Suppressor macrophage (primary cell): ENCODE results near the gene CASTOR2.
"Not testable (repeated sequence)": the region's sequence is repeated elsewhere in the genome, so short reads cannot be mapped to it uniquely, and the experiment has no call there.

ENCODE experiments used
- DNase-seq, 4 experiments: peaks; one replicate each; pipeline ENCODE4 v3.0.0-alpha.2; 2020 to 2022
- total RNA-seq, 17 experiments: gene quantifications; one replicate each; lab custom pipeline; 2026; ENCODE audit warnings: mixed read lengths in 6 of 17, inconsistent platforms in 3 of 17; lab: John Stamatoyannopoulos, UW

CASTOR2 gene
- total RNA-seq, result 1.1 to 13.2 (median 6.3) reads per million in 17 experiments

GRCh38 chr7:74964511-74965119, at the start of gene CASTOR2:
TSS of gene CASTOR2 (plus strand) at chr7:74964705. CDS start at chr7:74964986, 281 bp downstream.
- DNase-seq, result not testable (repeated sequence)

- DNase-seq, result not testable (repeated sequence)
Measured at GRCh38 chr7:74922321-74922890, 42.1 kb upstream of the CASTOR2 start.

- not testable (repeated sequence) for DNase-seq
Measured at GRCh38 chr7:74923644-74924043, 40.9 kb upstream of the CASTOR2 start.

GRCh38 chr7:74926968-74927367, 37.5 kb upstream of the CASTOR2 start:
- DNase-seq, result not testable (repeated sequence)

GRCh38 chr7:74931563-74932328, 32.8 kb upstream of the CASTOR2 start:
- DNase-seq, result not testable (repeated sequence)

- DNase-seq, result not testable (repeated sequence)
Measured at GRCh38 chr7:74939429-74939828, 25.1 kb upstream of the CASTOR2 start.

GRCh38 chr7:74941302-74942069, 23.0 kb upstream of the CASTOR2 start:
- not testable (repeated sequence) for DNase-seq

GRCh38 chr7:74943923-74944322, 20.6 kb upstream of the CASTOR2 start:
- not testable (repeated sequence) for DNase-seq

- DNase-seq, result not testable (repeated sequence)
Measured at GRCh38 chr7:74947741-74948140, 16.8 kb upstream of the CASTOR2 start.

GRCh38 chr7:74953774-74954173, 10.7 kb upstream of the CASTOR2 start:
- DNase-seq, result not testable (repeated sequence)

GRCh38 chr7:74958328-74958727, 6.2 kb upstream of the CASTOR2 start:
- not testable (repeated sequence) for DNase-seq

- not testable (repeated sequence) for DNase-seq
Measured at GRCh38 chr7:74963704-74964510, 598 bp upstream of the CASTOR2 start.

- DNase-seq, result not testable (repeated sequence)
Measured at GRCh38 chr7:74966208-74966854, 1.8 kb downstream of the CASTOR2 start.

- DNase-seq, result not testable (repeated sequence)
Measured at GRCh38 chr7:74966909-74967308, 2.4 kb downstream of the CASTOR2 start.

- not testable (repeated sequence) for DNase-seq
Measured at GRCh38 chr7:74971431-74971830, 6.9 kb downstream of the CASTOR2 start.

GRCh38 chr7:74972377-74972776, 7.9 kb downstream of the CASTOR2 start:
- DNase-seq, result not testable (repeated sequence)

- DNase-seq, result not testable (repeated sequence)
Measured at GRCh38 chr7:74975959-74976358, 11.5 kb downstream of the CASTOR2 start.

GRCh38 chr7:74977523-74977922, 13.0 kb downstream of the CASTOR2 start:
- not testable (repeated sequence) for DNase-seq

- DNase-seq, result not testable (repeated sequence)
Measured at GRCh38 chr7:74988436-74988835, 23.9 kb downstream of the CASTOR2 start.

- no peak for DNase-seq
Measured at GRCh38 chr7:74993121-74993520, 28.6 kb downstream of the CASTOR2 start.
